Heart left ventricle (tissue), 16 donors: ENCODE results near the gene CLEC3A. TPM values are rescaled to one million over a fixed set of nuclear protein-coding genes. Genes with fewer than 3 reads are reported as not detected.

Experiments
- ATAC-seq, 4 donors: fragments of 200-7000 bp; cut with Tn5 transposase; one replicate each; pipeline ENCODE4 v1.9.1; 2020 to 2022; ENCODE audit warnings: moderate library complexity in 4 of 4, mild to moderate bottlenecking in 3 of 4, moderate number of reproducible peaks in 1 of 4
- DNase-seq, 5 donors: peaks; one replicate each; pipeline ENCODE4 v3.0.0-alpha.2; 2020
- H3K27ac ChIP-seq, 12 donors: fragments of 200-600 bp; sonication (generic) in 4 of 12; one replicate each; pipeline versions ENCODE4 v1.5.0 to v1.8.0; 2016 to 2022; ENCODE audit warnings: mild to moderate bottlenecking in 2 of 12
- H3K27me3 ChIP-seq, 9 donors: fragments of 200-600 bp; sonication (generic) in 2 of 9; one replicate each; pipeline versions ENCODE4 v1.5.1 to v1.8.0; 2016 to 2022; ENCODE audit warnings: mild to moderate bottlenecking in 3 of 9
- H3K36me3 ChIP-seq, 9 donors: fragments of 200-600 bp; sonication (generic) in 2 of 9; one replicate each; pipeline versions ENCODE4 v1.5.0 to v1.8.0; 2018 to 2022; ENCODE audit warnings: mild to moderate bottlenecking in 2 of 9
- H3K4me1 ChIP-seq, 12 donors: fragments of 200-600 bp; sonication (generic) in 4 of 12; one replicate each; pipeline versions ENCODE4 v1.5.0 to v1.8.0; 2016 to 2022; ENCODE audit warnings: mild to moderate bottlenecking in 3 of 12
- H3K4me3 ChIP-seq, 12 donors: fragments of 200-600 bp; sonication (generic) in 4 of 12; one replicate each; pipeline versions ENCODE4 v1.5.0 to v1.8.0; 2017 to 2022; ENCODE audit warnings: mild to moderate bottlenecking in 9 of 12, moderate library complexity in 4 of 12
- H3K9me3 ChIP-seq, 12 donors: fragments of 200-600 bp; sonication (generic) in 4 of 12; one replicate each; pipeline versions ENCODE4 v1.5.0 to v1.8.0; 2016 to 2022; ENCODE audit warnings: mild to moderate bottlenecking in 1 of 12
- POLR2A ChIP-seq, 2 donors: fragments of 450-650 bp; IDR thresholded peaks; one replicate each; pipeline ENCODE4 v1.6.1; 2017; ENCODE audit warnings: antibody characterized with exemption in 2 of 2, mild to moderate bottlenecking in 2 of 2, moderate library complexity in 2 of 2
- WGBS, 4 donors: extraction: QIAGEN DNeasy Blood & Tissue Kit in 2 of 4; methylation state at CpG; one replicate each; pipeline versions ENCODE4 v1.1.5 to v1.1.7; 2013 to 2018; 5-methylcytosine and 5-hydroxymethylcytosine counted together
- intact Hi-C, 10 donors: fragments of 100-400 bp; cut with DNase I; formaldehyde crosslinking; loops; one replicate each; pipeline versions ENCODE4 v1.11.1 to v1.14.2; 2022
- polyA plus RNA-seq, 2 donors: library from polyadenylated mRNA; stranded (reverse); fragments of 200-250 nt; gene quantifications; one replicate each; pipeline ENCODE4 v1.2.3, GENCODE V29; 2013
- total RNA-seq, 9 donors: library from RNA; depleted of rRNA in 2 of 9; stranded (reverse); fragments of >200 nt in 2 of 9; fragmentation: NEBNext Ultra II Directional in 3 of 9; extraction: Animal tissue kit (Norgen Biotek cat#: 25700) in 3 of 9; gene quantifications; one replicate each; pipeline versions ENCODE4 v1.1.0 to v1.2.4, GENCODE V29; 2016 to 2023
- TF ChIP-seq, protein P1 (sequence below), 12 donors: fragments of 200-600 bp; sonication (generic) in 4 of 12; IDR thresholded peaks; one replicate each; pipeline versions ENCODE4 v1.5.0 to v1.8.0; 2018 to 2022; ENCODE audit warnings: antibody characterized with exemption in 12 of 12, mild to moderate bottlenecking in 5 of 12
- donor health status: ischemic (EF 13 %, LVEDD 7.1; RV severe dilation, severe dysfunction).
- donor health status: healthy with polysubstance abuse.
- donor health status: DM: no; HTN: yes; CAD: no.
- donor health status: DM: no; HTN: no; CAD: no.
- donor health status: ischemic (EF 25% LVEDD 6.9; RV normal size, moderate dysfunction).
- donor health status: ischemic (EF 25% LVEDD 5.7; RV mildly dilated, moderate dysfunction).
- donor health status: healthy.
- donor health status: DM: yes; HTN: yes; CAD: no.
- donor health status: ischemic (EF 35%, LVEDD 5.7; RV mildly dilated, moderate dysfunction).
- donor health status: nonischemic (EF 11% LVEDD 7.7; RV severe dilation, severe dysfunction).
- donor health status: DM: yes; HTN: yes; CAD: no.
- donor health status: PGD.
- donor health status: ischemic (EF 29% LVEDD 5.4; RV normal size, mild dysfunction).
- donor health status: nonischemic (EF 23%, LVEDD 6.1; RV moderate dilation, normal function).

CLEC3A gene
- total and polyA plus RNA-seq, 11 donors, result not detected

DNA sequence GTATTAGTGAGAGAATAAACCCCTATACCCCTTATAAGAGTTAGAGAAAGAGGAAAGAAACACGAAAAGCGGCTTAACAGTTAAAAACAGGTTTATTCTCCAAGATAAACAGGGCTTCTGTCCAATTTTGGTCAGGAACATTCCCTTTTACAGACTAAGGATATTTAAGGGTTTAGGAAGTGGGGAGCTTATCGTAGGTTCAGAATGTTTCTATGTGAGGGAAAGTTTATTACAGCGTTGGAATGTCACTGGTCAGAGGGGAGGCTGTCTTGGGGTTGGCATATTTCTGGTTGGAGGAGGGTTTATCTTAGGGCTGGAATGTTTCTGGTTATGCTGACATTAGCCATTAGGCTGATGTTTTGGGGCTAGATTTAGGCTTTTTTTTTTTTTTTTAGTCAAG is 43.0 kb downstream of the CLEC3A start:
- intact Hi-C loops, result no loop called here
- Histone ChIP-seq H3K36me3 (no peaks in the 10 kb centered on the region), H3K4me3 (no peak overlapping the region), H3K9me3 (no peaks in the 10 kb centered on the region), H3K4me1 (no peaks in the 10 kb centered on the region), H3K27ac (no peak overlapping the region), H3K27me3 (peaks cover 0 to 1% (median 0%) of the 10 kb centered on the region in 9 donors)
- 38 to 52% (median 44%) methylated on average over 4 of the region's 4 CpGs for WGBS, 4 donors
- TF ChIP-seq POLR2A (IDR thresholded peaks at IDR 0.05), result no peak
- TF ChIP-seq, protein P1, sequence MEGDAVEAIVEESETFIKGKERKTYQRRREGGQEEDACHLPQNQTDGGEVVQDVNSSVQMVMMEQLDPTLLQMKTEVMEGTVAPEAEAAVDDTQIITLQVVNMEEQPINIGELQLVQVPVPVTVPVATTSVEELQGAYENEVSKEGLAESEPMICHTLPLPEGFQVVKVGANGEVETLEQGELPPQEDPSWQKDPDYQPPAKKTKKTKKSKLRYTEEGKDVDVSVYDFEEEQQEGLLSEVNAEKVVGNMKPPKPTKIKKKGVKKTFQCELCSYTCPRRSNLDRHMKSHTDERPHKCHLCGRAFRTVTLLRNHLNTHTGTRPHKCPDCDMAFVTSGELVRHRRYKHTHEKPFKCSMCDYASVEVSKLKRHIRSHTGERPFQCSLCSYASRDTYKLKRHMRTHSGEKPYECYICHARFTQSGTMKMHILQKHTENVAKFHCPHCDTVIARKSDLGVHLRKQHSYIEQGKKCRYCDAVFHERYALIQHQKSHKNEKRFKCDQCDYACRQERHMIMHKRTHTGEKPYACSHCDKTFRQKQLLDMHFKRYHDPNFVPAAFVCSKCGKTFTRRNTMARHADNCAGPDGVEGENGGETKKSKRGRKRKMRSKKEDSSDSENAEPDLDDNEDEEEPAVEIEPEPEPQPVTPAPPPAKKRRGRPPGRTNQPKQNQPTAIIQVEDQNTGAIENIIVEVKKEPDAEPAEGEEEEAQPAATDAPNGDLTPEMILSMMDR (IDR thresholded peaks at IDR 0.05), result no peak
- no peak for DNase-seq
- no peak for ATAC-seq

DNA sequence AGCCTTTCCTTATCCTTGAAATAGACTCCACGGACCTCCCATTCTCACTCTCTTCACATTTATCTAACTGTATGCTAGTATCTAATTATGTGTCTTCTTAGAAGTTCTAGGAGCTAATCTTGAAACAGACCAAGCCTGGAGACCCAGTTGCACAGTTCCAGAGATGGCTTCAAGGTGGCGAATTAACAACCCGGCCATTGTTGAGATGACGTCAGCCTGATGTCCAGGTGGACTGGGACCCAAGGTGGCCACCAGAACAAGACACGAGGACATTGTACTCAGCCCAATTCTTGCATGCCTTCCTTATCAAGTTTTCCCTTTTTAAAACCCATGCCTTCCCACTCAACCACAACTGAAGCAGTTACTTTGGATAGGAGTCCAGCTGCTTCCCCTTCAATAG is 47.6 kb downstream of the CLEC3A start:
- no peaks in the 10 kb centered on the region for H3K9me3 ChIP-seq
- no peaks in the 10 kb centered on the region for H3K36me3 ChIP-seq
- H3K4me1 ChIP-seq, result no peaks in the 10 kb centered on the region
- TF ChIP-seq POLR2A (IDR thresholded peaks at IDR 0.05), result no peak
- TF ChIP-seq, protein P1 (IDR thresholded peaks at IDR 0.05), result no peak
- WGBS, 4 donors, result 80 to 88% (median 85%) methylated on average over 5 of the region's 5 CpGs
- H3K27ac ChIP-seq, result no peak overlapping the region
- no peak overlapping the region for H3K4me3 ChIP-seq
- intact Hi-C loops, result loop anchor here in 1 of 10 donors (10.0 kb wide), 1 partner anchor 55 kb away; no protein-coding TSS in a partner anchor
- no peak for DNase-seq
- H3K27me3 ChIP-seq, result peaks cover 0 to 16% (median 0%) of the 10 kb centered on the region in 9 donors
- no peak for ATAC-seq

DNA sequence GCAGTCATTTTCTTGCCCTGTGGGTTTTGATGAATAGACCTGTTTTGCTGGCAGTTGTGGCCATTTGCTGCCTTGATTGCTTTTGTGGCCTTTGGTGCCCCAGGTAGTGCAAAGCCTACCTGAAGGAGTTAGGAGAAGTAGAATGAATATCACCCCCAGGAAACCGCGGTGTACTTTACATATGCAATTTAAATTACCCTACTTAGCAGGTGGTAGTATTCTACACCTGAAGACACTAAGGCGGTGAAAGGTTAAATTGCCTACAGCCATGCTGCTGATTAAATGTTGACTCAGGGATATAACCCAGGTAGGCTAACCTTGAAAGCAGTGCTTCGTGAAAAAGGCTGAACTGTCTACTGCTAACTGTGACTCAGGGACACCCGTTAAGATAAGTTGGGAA is 49.9 kb downstream of the CLEC3A start:
- H3K27ac ChIP-seq, result no peak overlapping the region
- H3K4me3 ChIP-seq, result no peak overlapping the region
- no peaks in the 10 kb centered on the region for H3K4me1 ChIP-seq
- intact Hi-C loops, result loop anchor here in 1 of 10 donors (10.0 kb wide), 1 partner anchor 57 kb away; no protein-coding TSS in a partner anchor
- no peaks in the 10 kb centered on the region for H3K36me3 ChIP-seq
- peaks cover 0 to 16% (median 0%) of the 10 kb centered on the region in 9 donors for H3K27me3 ChIP-seq
- H3K9me3 ChIP-seq, result no peaks in the 10 kb centered on the region
- ATAC-seq (no peak), DNase-seq (no peak)
- TF ChIP-seq POLR2A (IDR thresholded peaks at IDR 0.05), result no peak
- TF ChIP-seq, protein P1 (IDR thresholded peaks at IDR 0.05), result no peak
- WGBS, 4 donors, result 11 to 19% (median 17%) methylated on average over 5 of the region's 5 CpGs

DNA sequence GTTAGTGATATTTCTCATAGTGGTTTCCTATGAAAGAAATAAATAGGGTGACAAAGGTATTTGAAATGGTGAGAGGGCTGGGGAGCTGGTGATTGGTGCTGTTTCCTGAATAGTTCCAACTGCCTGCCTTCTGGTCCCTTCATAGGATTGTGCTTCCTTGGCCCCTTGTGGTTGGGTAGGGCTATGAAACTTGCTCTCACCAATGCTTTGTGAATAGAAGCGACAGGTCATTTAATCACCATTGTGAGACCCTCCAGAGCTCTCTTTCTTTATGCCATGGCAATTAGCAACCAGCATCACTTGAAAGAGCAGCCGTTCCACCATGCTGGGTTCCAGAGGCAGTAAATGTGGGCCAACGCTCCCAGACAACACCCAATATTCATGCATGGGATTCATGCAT is 53.5 kb downstream of the CLEC3A start:
- Histone ChIP-seq H3K27me3 (peaks cover 0 to 12% (median 0%) of the 10 kb centered on the region in 9 donors), H3K4me3 (no peak overlapping the region), H3K9me3 (no peaks in the 10 kb centered on the region), H3K4me1 (no peaks in the 10 kb centered on the region), H3K36me3 (no peaks in the 10 kb centered on the region), H3K27ac (no peak overlapping the region)
- ATAC-seq (no peak), DNase-seq (no peak)
- TF ChIP-seq POLR2A (IDR thresholded peaks at IDR 0.05), result no peak
- TF ChIP-seq, protein P1 (IDR thresholded peaks at IDR 0.05), result no peak
- WGBS, 4 donors, result 63 to 81% (median 78%) methylated on average over 3 of the region's 3 CpGs
- intact Hi-C loops, result loop anchor here in 1 of 10 donors (10.0 kb wide), 1 partner anchor 61 kb away; no protein-coding TSS in a partner anchor
